Fibroblast of peridontal ligament (primary cell): Measurements from ENCODE around the gene OSGEP.
"Not testable (repeated sequence)": the region's sequence is repeated elsewhere in the genome, so short reads cannot be mapped to it uniquely, and the experiment has no call there.

ENCODE experiments used
- DNase-seq: peaks from one replicate; pipeline ENCODE4 v3.0.0-alpha.2; 2010; ENCODE audit errors: extremely low read depth

OSGEP gene

GRCh38 chr14:20469890-20470602 is 15.4 kb upstream of the OSGEP start:
- peak; percentile 60 for DNase-seq

GRCh38 chr14:20469242-20469889 is 14.8 kb upstream of the OSGEP start, which contains the start of gene PNP:
Gene PNP (plus strand): TSS chr14:20469406. CDS start chr14:20469525, 119 bp downstream.
- peak; percentile 88 for DNase-seq

GRCh38 chr14:20468764-20469241 is 14.2 kb upstream of the OSGEP start:
- DNase-seq = no peak

GRCh38 chr14:20461225-20462141 is 6.9 kb upstream of the OSGEP start, which contains the start of gene PIP4P1:
Gene PIP4P1 (minus strand): TSS chr14:20461434. CDS start chr14:20461325, 109 bp downstream.
- peak; percentile 100 for DNase-seq

- DNase-seq = no peak
Observed at GRCh38 chr14:20460458-20461224, 6.0 kb upstream of the OSGEP start.

- no peak for DNase-seq
Observed at GRCh38 chr14:20458031-20458789, 3.6 kb upstream of the OSGEP start.

GRCh38 chr14:20456971-20457370 is 2.4 kb upstream of the OSGEP start:
- DNase-seq = no peak

DNA sequence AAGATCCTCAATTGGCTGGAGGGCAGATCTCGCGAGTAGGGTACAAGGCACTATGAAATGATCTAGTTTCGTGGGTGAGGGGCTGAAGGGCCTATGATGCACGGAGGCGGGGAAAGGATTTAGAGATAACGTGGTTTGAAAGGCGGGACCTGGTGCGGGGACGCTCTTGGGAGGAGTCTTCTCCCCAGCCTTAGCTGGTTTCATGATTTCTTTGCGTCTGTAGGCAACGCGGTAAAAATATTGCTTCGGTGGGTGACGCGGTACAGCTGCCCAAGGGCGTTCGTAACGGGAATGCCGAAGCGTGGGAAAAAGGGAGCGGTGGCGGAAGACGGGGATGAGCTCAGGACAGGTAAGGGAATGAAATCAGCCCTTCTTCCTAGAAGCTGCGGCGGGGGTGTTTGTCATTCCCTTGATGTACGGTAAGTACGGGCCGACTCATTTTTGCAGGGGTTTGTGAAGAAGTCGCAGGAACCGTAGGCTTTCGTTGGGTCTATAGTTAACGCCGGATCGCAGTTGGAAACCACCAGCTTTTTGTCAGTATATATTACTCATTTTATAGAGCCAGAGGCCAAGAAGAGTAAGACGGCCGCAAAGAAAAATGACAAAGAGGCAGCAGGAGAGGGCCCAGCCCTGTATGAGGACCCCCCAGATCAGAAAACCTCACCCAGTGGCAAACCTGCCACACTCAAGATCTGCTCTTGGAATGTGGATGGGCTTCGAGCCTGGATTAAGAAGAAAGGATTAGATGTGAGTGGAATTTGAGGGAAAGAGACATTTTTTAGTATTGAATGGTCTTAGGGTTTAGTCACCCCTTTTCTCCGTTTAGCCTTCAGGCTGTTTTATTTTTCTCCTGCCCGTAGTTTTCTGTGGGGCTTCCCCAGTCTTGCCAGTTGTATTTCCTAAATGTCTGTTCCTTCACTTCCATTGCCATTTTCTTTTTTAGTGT is 1.0 kb upstream of the OSGEP start:
- DNase-seq = peak; percentile 92

DNA sequence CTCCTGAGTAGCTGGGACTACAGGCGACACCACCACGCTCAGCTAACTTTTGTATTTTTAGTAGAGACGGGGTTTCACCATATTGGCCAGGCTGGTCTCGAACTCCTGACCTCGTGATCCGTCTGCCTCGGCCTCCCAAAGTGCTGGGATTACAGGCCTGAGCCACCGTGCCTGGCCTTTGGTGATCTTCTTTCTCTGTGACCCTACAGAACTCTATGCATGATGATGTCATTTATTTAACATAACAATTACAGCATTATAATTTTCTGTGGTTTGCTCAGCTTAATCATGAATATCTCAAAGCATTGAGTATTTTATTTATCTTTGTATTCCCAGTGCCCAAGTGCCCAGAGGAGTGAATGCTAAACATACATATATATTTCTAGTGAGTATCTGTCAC is 1.8 kb downstream of the OSGEP start:
- DNase-seq = not testable (repeated sequence)

- no peak for DNase-seq
Observed at GRCh38 chr14:20446889-20447288, 7.7 kb downstream of the OSGEP start.

GRCh38 chr14:20443650-20444049 is 11.0 kb downstream of the OSGEP start:
- not testable (repeated sequence) for DNase-seq

DNA sequence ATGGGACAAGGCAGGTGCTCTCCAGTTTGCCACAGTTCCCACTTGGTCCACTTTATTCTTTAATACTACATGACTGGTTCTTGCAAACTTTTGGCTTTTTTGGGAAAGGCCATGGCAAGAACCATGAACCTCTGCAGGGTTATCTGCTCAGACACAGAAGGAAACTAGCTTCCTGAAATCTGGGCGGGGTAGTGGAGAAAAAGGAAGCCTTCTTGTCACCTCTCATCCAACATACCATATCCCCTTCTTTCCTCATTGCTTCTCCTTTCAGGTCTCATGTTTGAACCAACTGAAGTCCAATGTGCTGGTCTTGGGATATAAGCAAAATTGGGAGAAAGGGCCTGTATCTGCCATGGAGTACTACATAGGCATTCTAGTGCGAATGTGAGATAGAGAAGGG is 13.2 kb downstream of the OSGEP start:
- no peak for DNase-seq

- DNase-seq = no peak
Observed at GRCh38 chr14:20440882-20441281, 13.7 kb downstream of the OSGEP start.

DNA sequence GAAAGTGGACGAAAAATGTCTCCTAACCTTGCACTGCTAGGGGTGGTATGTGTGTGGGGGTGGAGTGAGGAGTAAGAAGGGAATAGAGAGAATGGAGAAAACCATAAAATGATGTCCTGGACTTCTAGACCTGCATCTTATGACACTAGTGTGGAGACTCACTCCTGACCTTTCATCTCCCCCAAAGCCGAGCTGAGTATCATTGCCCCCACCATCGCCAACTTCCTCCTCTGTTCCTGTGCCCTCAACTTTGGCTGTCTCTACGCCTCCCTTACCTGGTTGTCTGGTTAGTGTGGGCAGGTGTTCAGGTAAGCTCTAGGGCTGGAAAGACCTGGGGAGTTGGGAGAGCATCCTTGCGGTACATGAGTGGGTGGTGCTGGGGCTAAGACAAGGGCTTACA is 14.1 kb downstream of the OSGEP start:
- no peak for DNase-seq

GRCh38 chr14:20438664-20439063 is 15.9 kb downstream of the OSGEP start:
- DNase-seq = no peak

GRCh38 chr14:20436363-20436755 is 18.3 kb downstream of the OSGEP start:
- peak; percentile 69 for DNase-seq

- DNase-seq = no peak
Observed at GRCh38 chr14:20435582-20436362, 18.8 kb downstream of the OSGEP start, which contains the start of gene KLHL33. Gene KLHL33 (minus strand): TSS chr14:20436166. CDS start chr14:20435811, 355 bp downstream.
